Hepatocyte (in vitro differentiated cells): ENCODE measurements around the gene MAPK1.

Experiments
- CTCF ChIP-seq: fragments of 200-600 bp; sonication (generic); IDR thresholded peaks from 2 replicates; pipeline ENCODE4 v1.5.1; 2016; ENCODE audit warnings: antibody characterized with exemption, mild to moderate bottlenecking; ENCODE audit not compliant: poor library complexity
- EZH2 ChIP-seq: fragments of 200-600 bp; sonication (generic); IDR thresholded peaks from 2 replicates; pipeline ENCODE4 v1.6.1; 2016; ENCODE audit warnings: antibody characterized with exemption, mild to moderate bottlenecking, borderline replicate concordance
- EZH2phosphoT487 ChIP-seq: fragments of 200-600 bp; sonication (generic); IDR thresholded peaks from one replicate; pipeline ENCODE4 v1.6.1; 2018; ENCODE audit warnings: antibody characterized with exemption, mild to moderate bottlenecking, low read depth, moderate library complexity; ENCODE audit not compliant: unreplicated experiment, severe bottlenecking

GRCh38 chr22:21824445-21824912 lies 43.0 kb downstream of the MAPK1 start:
- TF ChIP-seq CTCF = no peak
- TF ChIP-seq EZH2phosphoT487 = no peak
- no peak for TF ChIP-seq EZH2
